Panc1 (cell line): ENCODE measurements around the gene IGFL4. TPM values are rescaled to one million over a fixed set of nuclear protein-coding genes. Genes with fewer than 3 reads are reported as not detected.

Source experiments
- ATAC-seq: fragments of 200-7000 bp; cut with Tn5 transposase; 2 replicates; pipeline ENCODE4 v1.9.1; 2020; ENCODE audit warnings: mild to moderate bottlenecking, moderate library complexity
- BruUV-seq: library from RNA; stranded (reverse); fragments of 400-500 nt; replicated peaks from 2 replicates; lab custom pipeline; 2021; lab: Mats Ljungman, UMichigan
- CTCF ChIA-PET: fragments of 300-600 bp; sonication (Branson Sonifier 250); formaldehyde crosslinking; loops from one replicate; lab custom pipeline; 2022; ENCODE audit warnings: antibody characterized with exemption; lab: Charles Lee
- POLR2A ChIA-PET: fragments of 300-600 bp; sonication (Branson Sonifier 250); formaldehyde crosslinking; loops from one replicate; lab custom pipeline; 2022; ENCODE audit warnings: antibody characterized with exemption; lab: Charles Lee
- DNase-seq: peaks from one replicate; pipeline ENCODE4 v3.0.0-alpha.2; 2010; ENCODE audit warnings: low read depth, low spot score
- H3K27ac ChIP-seq: 2 replicates; pipeline ENCODE4 v1.5.1; 2011; ENCODE audit warnings: mild to moderate bottlenecking, low read length, inconsistent platforms
- H3K27me3 ChIP-seq: fragments of 200-500 bp; sonication (Bioruptor generic); 2 replicates; pipeline ENCODE4 v1.6.0; 2014; ENCODE audit warnings: low read length, inconsistent platforms; ENCODE audit not compliant: control insufficient read depth, insufficient read depth
- H3K36me3 ChIP-seq: fragments of 200-500 bp; sonication (Bioruptor generic); 2 replicates; pipeline ENCODE4 v1.5.1; 2014; ENCODE audit warnings: inconsistent platforms, mild to moderate bottlenecking, low read length, moderate library complexity; ENCODE audit not compliant: control insufficient read depth, insufficient read depth
- H3K4me1 ChIP-seq: 2 replicates; pipeline ENCODE4 v1.5.1; 2011; ENCODE audit warnings: inconsistent platforms, mild to moderate bottlenecking, low read length, moderate library complexity; ENCODE audit not compliant: control insufficient read depth, insufficient read depth
- H3K4me3 ChIP-seq, 2 experiments: 2 replicates each; pipeline ENCODE4 v1.5.1; 2011 to 2012; ENCODE audit warnings: low read depth in 2 of 2, low read length in 2 of 2, mild to moderate bottlenecking in 2 of 2, inconsistent platforms in 1 of 2, moderate library complexity in 1 of 2
- H3K9me3 ChIP-seq: fragments of 200-500 bp; sonication (Bioruptor generic); 2 replicates; pipeline ENCODE4 v1.5.1; 2014; ENCODE audit warnings: low read depth, mild to moderate bottlenecking, inconsistent platforms, low read length, moderate library complexity; ENCODE audit not compliant: control insufficient read depth, insufficient read depth
- POLR2AphosphoS5 ChIP-seq: IDR thresholded peaks from 2 replicates; pipeline ENCODE4 v1.6.1; 2012; ENCODE audit warnings: mild to moderate bottlenecking, low read depth, low read length, moderate library complexity
- SIN3A ChIP-seq: IDR thresholded peaks from 2 replicates; pipeline ENCODE4 v1.6.1; 2012; ENCODE audit warnings: low read depth, mild to moderate bottlenecking, low read length, moderate library complexity, borderline replicate concordance; ENCODE audit not compliant: insufficient read depth
- TCF7L2 ChIP-seq: IDR thresholded peaks from 2 replicates; pipeline ENCODE4 v1.6.1; 2011; ENCODE audit warnings: mild to moderate bottlenecking, low read depth, low read length, inconsistent platforms
- in situ Hi-C: cut with HindIII; loops from 2 replicates; pipeline ENCODE4 v1.10.0; 2016; ENCODE audit warnings: low sequenced_read_pairs, low pct_unique_long_range_greater_than_20kb
- intact Hi-C: fragments of 100-400 bp; cut with micrococcal nuclease; formaldehyde crosslinking; loops from one replicate; pipeline ENCODE4 v1.10.0; 2022; ENCODE audit not compliant: unreplicated experiment
- total RNA-seq: library from RNA; stranded (reverse); gene quantifications from one replicate; pipeline ENCODE4 v1.2.1, GENCODE V29; 2021; ENCODE audit not compliant: unreplicated experiment
- TF ChIP-seq, protein P1 (sequence below): fragments of 450-650 bp; IDR thresholded peaks from 2 replicates; pipeline ENCODE4 v1.5.1; 2017; ENCODE audit warnings: mild to moderate bottlenecking
- TF ChIP-seq, protein P2 (sequence below), 2 experiments: IDR thresholded peaks; 2 replicates each; pipeline ENCODE4 v1.6.1; 2011 to 2012; ENCODE audit warnings: low read depth in 2 of 2, control low read depth in 1 of 2, low read length in 1 of 2, mild to moderate bottlenecking in 1 of 2, moderate library complexity in 1 of 2; ENCODE audit not compliant: insufficient read depth in 1 of 2

Gene IGFL4
- total RNA-seq, 1 experiment from 2014 or later: 0.39 TPM

DNA sequence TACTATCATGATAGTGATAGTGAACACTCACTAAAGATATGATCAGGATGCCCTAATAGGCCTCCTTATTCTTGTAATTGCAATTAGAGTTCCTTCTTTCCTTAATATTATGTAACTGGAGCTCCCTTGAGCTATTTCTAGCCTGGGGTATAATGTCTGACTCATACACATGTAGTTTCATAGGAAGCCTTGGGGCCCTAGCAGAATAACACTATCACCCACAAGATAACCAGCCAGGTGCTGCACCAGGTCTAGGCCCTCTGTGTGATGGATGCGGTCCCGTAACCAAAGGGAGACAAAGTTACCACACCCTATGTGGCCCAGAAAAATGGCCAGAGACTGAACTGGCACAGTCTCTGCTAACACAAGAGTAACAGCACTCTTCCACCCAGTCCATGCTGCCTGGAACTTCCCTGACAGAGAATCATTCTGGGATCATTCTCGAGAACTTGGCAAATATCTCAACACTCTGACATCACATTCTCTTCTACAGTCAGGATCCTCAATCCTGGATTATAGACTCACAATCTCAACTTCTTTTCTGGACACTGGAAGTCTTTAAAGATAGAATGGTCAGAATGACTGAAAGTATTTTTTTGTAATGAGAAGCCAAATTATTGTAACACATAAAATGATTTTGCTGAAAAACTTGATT is 32.6 kb upstream of the IGFL4 start:
- ChIA-PET POLR2A (interaction anchor here (0.8 kb wide), 1 partner anchor 13 kb away, joined by 4 read pairs; no protein-coding TSS in a partner anchor), CTCF (no interaction called here)
- BruUV-seq: no TSS peak
- in situ Hi-C loops (no loop called here), intact Hi-C loops (no loop called here)
- no peak for DNase-seq
- TF ChIP-seq, protein P1, sequence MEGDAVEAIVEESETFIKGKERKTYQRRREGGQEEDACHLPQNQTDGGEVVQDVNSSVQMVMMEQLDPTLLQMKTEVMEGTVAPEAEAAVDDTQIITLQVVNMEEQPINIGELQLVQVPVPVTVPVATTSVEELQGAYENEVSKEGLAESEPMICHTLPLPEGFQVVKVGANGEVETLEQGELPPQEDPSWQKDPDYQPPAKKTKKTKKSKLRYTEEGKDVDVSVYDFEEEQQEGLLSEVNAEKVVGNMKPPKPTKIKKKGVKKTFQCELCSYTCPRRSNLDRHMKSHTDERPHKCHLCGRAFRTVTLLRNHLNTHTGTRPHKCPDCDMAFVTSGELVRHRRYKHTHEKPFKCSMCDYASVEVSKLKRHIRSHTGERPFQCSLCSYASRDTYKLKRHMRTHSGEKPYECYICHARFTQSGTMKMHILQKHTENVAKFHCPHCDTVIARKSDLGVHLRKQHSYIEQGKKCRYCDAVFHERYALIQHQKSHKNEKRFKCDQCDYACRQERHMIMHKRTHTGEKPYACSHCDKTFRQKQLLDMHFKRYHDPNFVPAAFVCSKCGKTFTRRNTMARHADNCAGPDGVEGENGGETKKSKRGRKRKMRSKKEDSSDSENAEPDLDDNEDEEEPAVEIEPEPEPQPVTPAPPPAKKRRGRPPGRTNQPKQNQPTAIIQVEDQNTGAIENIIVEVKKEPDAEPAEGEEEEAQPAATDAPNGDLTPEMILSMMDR: no peak
- TF ChIP-seq, protein P2, sequence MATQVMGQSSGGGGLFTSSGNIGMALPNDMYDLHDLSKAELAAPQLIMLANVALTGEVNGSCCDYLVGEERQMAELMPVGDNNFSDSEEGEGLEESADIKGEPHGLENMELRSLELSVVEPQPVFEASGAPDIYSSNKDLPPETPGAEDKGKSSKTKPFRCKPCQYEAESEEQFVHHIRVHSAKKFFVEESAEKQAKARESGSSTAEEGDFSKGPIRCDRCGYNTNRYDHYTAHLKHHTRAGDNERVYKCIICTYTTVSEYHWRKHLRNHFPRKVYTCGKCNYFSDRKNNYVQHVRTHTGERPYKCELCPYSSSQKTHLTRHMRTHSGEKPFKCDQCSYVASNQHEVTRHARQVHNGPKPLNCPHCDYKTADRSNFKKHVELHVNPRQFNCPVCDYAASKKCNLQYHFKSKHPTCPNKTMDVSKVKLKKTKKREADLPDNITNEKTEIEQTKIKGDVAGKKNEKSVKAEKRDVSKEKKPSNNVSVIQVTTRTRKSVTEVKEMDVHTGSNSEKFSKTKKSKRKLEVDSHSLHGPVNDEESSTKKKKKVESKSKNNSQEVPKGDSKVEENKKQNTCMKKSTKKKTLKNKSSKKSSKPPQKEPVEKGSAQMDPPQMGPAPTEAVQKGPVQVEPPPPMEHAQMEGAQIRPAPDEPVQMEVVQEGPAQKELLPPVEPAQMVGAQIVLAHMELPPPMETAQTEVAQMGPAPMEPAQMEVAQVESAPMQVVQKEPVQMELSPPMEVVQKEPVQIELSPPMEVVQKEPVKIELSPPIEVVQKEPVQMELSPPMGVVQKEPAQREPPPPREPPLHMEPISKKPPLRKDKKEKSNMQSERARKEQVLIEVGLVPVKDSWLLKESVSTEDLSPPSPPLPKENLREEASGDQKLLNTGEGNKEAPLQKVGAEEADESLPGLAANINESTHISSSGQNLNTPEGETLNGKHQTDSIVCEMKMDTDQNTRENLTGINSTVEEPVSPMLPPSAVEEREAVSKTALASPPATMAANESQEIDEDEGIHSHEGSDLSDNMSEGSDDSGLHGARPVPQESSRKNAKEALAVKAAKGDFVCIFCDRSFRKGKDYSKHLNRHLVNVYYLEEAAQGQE (IDR thresholded peaks at IDR 0.05; ENCODE audit: insufficient read depth in 1 of 2, low read depth in 2 of 2, low read length in 1 of 2): no peak
- TF ChIP-seq POLR2AphosphoS5: no peak
- no peak for TF ChIP-seq SIN3A
- TF ChIP-seq TCF7L2: no peak
- Histone ChIP-seq H3K4me1 (peaks cover 4% of the 10 kb centered on the region), H3K9me3 (no peaks in the 10 kb centered on the region), H3K27ac (no peak overlapping the region), H3K27me3 (peaks cover 13% of the 10 kb centered on the region), H3K36me3 (no peaks in the 10 kb centered on the region), H3K4me3 (no peak overlapping the region)
- no peak for ATAC-seq

DNA sequence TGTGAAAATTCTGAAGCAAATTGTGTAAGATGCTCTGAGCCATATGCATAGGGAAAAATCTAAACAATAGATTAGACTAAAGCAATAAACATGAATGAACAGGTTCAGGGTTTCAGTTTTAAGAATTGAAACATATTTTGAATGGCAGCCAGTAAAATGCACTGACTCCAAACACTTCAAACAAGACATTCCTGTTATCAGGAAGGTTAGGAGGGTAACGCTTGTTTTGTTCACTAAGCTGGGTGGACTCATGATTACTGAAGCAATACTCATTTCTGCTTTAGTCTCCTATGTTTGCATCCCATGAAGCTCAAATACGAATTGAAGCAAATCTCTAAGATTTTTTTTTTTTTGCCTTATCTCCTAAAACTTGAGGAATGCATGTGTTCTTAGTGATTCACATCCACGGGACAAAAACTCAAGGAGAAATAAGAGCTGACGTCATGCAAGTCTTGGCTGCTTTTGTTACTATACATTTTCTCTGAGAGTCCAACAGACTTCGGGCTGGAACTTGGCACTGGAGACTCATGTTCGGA is 29.1 kb upstream of the IGFL4 start:
- DNase-seq (no peak), ATAC-seq (no peak)
- Histone ChIP-seq H3K27me3 (peaks cover 2% of the 10 kb centered on the region; the same call in 1 of the 2 replicates), H3K9me3 (no peaks in the 10 kb centered on the region), H3K4me1 (peaks cover 7% of the 10 kb centered on the region), H3K27ac (no peak overlapping the region), H3K4me3 (no peak overlapping the region), H3K36me3 (no peaks in the 10 kb centered on the region)
- TF ChIP-seq, protein P2 (IDR thresholded peaks at IDR 0.05; ENCODE audit: insufficient read depth in 1 of 2, low read depth in 2 of 2, low read length in 1 of 2): no peak
- no peak for TF ChIP-seq POLR2AphosphoS5
- intact Hi-C loops (no loop called here), in situ Hi-C loops (no loop called here)
- no TSS peak for BruUV-seq
- ChIA-PET CTCF (no interaction called here), POLR2A (no interaction called here)
